Measurements from ENCODE around the gene ECI1.

The ECI1 gene

GRCh38 chr16:2209258-2210008 lies 42.0 kb downstream of the ECI1 start:
- H3K4me3 ChIP-seq (ENCODE audit: low read depth, low read length), result no peak overlapping the region
- no peak for DNase-seq (ENCODE audit: low read depth)
- TF ChIP-seq CTCF (IDR thresholded peaks at IDR 0.05; ENCODE audit: low read depth, low read length), result no peak
- TF ChIP-seq MYC (IDR thresholded peaks at IDR 0.05; ENCODE audit: low read depth, low read length), result no peak
- TF ChIP-seq POLR2A (IDR thresholded peaks at IDR 0.05; ENCODE audit: extremely low read depth, insufficient read length), result no peak
- TF ChIP-seq MAX (IDR thresholded peaks at IDR 0.05; ENCODE audit: low read depth, low read length), result no peak

GRCh38 chr16:2208772-2209171 lies 42.6 kb downstream of the ECI1 start:
- H3K4me3 ChIP-seq (ENCODE audit: low read depth, low read length), result no peak overlapping the region
- TF ChIP-seq MYC (IDR thresholded peaks at IDR 0.05; ENCODE audit: low read depth, low read length) (no peak), CTCF (IDR thresholded peaks at IDR 0.05; ENCODE audit: low read depth, low read length) (no peak), POLR2A (IDR thresholded peaks at IDR 0.05; ENCODE audit: extremely low read depth, insufficient read length) (no peak), MAX (IDR thresholded peaks at IDR 0.05; ENCODE audit: low read depth, low read length) (no peak)
- no peak for DNase-seq (ENCODE audit: low read depth)

GRCh38 chr16:2208308-2208707 lies 43.1 kb downstream of the ECI1 start:
- TF ChIP-seq POLR2A (IDR thresholded peaks at IDR 0.05; ENCODE audit: extremely low read depth, insufficient read length) (no peak), MYC (IDR thresholded peaks at IDR 0.05; ENCODE audit: low read depth, low read length) (no peak), MAX (IDR thresholded peaks at IDR 0.05; ENCODE audit: low read depth, low read length) (no peak), CTCF (IDR thresholded peaks at IDR 0.05; ENCODE audit: low read depth, low read length) (no peak)
- no peak overlapping the region for H3K4me3 ChIP-seq (ENCODE audit: low read depth, low read length)
- no peak for DNase-seq (ENCODE audit: low read depth)

GRCh38 chr16:2207872-2208271 lies 43.5 kb downstream of the ECI1 start:
- no peak for TF ChIP-seq MYC (IDR thresholded peaks at IDR 0.05; ENCODE audit: low read depth, low read length)
- no peak for TF ChIP-seq POLR2A (IDR thresholded peaks at IDR 0.05; ENCODE audit: extremely low read depth, insufficient read length)
- no peak for TF ChIP-seq MAX (IDR thresholded peaks at IDR 0.05; ENCODE audit: low read depth, low read length)
- TF ChIP-seq CTCF (IDR thresholded peaks at IDR 0.05; ENCODE audit: low read depth, low read length), result no peak
- no peak for DNase-seq (ENCODE audit: low read depth)
- no peak overlapping the region for H3K4me3 ChIP-seq (ENCODE audit: low read depth, low read length)

GRCh38 chr16:2206780-2207433 lies 44.5 kb downstream of the ECI1 start:
- peak overlapping the region; percentile 47 for H3K4me3 ChIP-seq (ENCODE audit: low read depth, low read length)
- peak; percentile 54 for DNase-seq (ENCODE audit: low read depth)
- no peak for TF ChIP-seq MAX (IDR thresholded peaks at IDR 0.05; ENCODE audit: low read depth, low read length)
- TF ChIP-seq POLR2A (IDR thresholded peaks at IDR 0.05; ENCODE audit: extremely low read depth, insufficient read length), result no peak
- TF ChIP-seq MYC (IDR thresholded peaks at IDR 0.05; ENCODE audit: low read depth, low read length), result no peak
- no peak for TF ChIP-seq CTCF (IDR thresholded peaks at IDR 0.05; ENCODE audit: low read depth, low read length)
